ENCODE results near the gene MYL10.

The MYL10 gene

DNA sequence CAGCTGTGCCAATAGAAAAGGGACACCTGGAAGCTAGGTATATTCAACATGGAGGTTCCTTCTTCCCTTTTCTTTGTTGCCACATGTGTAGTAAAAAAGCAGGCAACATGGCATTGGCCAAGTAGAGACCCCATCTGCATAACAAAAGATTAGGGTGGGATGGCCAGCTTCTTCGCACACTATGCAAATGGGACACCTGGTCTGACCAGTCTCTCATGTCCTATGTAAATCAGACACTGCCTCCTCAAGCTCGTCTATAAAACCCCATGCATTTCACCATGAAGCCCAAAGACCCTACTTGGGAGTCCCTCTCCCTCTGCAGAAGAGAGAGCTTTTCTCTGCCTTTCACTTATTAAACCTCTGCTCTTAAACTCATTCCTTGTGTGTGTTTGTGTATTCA is 53.9 kb downstream of the MYL10 start:
- no peak for DNase-seq (ENCODE audit: low spot score)
- no peak for FAIRE-seq

DNA sequence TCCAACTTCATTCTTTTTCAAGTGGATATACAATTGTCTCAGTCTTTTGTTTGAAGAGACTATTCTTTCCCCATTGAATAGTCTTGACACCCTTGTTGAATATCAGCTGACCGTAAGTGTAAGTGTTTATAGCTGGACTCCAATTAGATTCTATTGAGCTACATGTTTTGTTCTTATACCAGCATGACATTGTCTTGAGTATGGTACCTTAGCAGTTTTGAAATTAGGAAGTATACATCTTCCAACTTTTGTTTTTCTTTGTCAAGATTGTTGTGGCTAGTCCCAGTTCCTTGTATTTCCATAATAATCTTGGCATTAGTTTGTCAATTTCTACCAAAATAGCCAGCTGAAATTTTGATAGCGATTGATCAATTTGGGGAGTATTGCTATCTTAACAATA is 56.9 kb downstream of the MYL10 start:
- DNase-seq (ENCODE audit: low spot score) (no peak), FAIRE-seq (no peak)

GRCh38 chr7:101567230-101567629 is 61.9 kb downstream of the MYL10 start:
- DNase-seq (ENCODE audit: low spot score) (no peak), FAIRE-seq (no peak)

DNA sequence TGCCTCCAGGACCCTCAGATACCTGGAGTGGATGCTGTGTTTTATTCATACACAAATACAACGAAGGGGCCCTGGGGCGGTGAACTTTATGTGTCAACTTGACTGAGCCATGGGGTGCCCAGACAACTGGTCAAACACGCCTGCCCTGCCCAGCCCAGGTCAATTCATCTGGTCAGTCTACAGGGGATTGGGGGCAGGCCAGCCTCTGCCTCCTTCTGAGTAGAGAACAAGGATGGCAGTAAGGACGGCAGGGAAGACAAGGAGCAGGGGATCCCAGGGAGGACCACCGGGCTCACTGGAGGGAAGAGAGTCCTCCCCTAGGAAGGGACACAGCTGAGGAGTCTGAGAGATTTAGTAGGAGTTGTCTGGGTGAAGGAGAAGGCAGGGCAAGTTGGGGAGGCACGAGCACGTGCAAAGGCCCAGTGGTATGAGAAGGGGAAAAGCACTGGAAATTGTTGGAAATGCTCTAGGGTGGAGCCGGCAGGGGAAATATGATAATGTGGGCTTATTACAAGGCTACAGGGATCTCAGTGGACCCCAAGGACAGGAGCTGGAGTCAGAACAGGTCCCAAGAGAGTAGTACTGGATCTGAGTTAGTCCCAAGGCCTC is 63.4 kb downstream of the MYL10 start:
- FAIRE-seq (no peak), DNase-seq (ENCODE audit: low spot score) (no peak)

- DNase-seq (ENCODE audit: low spot score) = no peak
These were observed 64.3 kb downstream of the MYL10 start for GRCh38 chr7:101564778-101565211.

GRCh38 chr7:101563943-101564777 is 64.9 kb downstream of the MYL10 start:
- no peak for FAIRE-seq

More at GRCh38 chr7:101564778-101565211, 64.3 kb downstream of the MYL10 start:
- no peak for FAIRE-seq

More at GRCh38 chr7:101563943-101564777, 64.9 kb downstream of the MYL10 start:
- no peak for DNase-seq (ENCODE audit: low spot score)
